PC-9 (cell line): ENCODE data around the gene USP10. TPM values are rescaled to one million over a fixed set of nuclear protein-coding genes. Genes with fewer than 3 reads are reported as not detected.

ENCODE experiments used
- BruUV-seq: library from RNA; stranded (reverse); fragments of 400-500 nt; replicated peaks from 2 replicates; lab custom pipeline; 2021; lab: Mats Ljungman, UMichigan
- CTCF ChIA-PET: fragments of 300-600 bp; sonication (Branson Sonifier 250); formaldehyde crosslinking; loops from one replicate; lab custom pipeline; 2022; ENCODE audit warnings: antibody characterized with exemption; lab: Charles Lee
- POLR2A ChIA-PET: fragments of 300-600 bp; sonication (Branson Sonifier 250); formaldehyde crosslinking; loops from one replicate; lab custom pipeline; 2022; ENCODE audit warnings: antibody characterized with exemption; ENCODE audit not compliant: unreplicated experiment; lab: Charles Lee
- DNase-seq, 2 experiments: peaks; one replicate each; pipeline versions ENCODE4 v3.0.0 to v3.0.0-alpha.2; 2015 to 2022; ENCODE audit warnings: mixed read lengths in 1 of 2
- H2AFZ ChIP-seq: fragments of 200-600 bp; sonication (generic); 2 replicates; pipeline ENCODE4 v1.8.1; 2017; ENCODE audit warnings: antibody characterized with exemption
- H3F3A ChIP-seq: fragments of 200-600 bp; sonication (generic); 2 replicates; pipeline ENCODE4 v1.8.1; 2017; ENCODE audit warnings: antibody characterized with exemption, mild to moderate bottlenecking, low read depth; ENCODE audit not compliant: insufficient read depth
- H3K27ac ChIP-seq: fragments of 200-600 bp; sonication (generic); 2 replicates; pipeline ENCODE4 v1.6.1; 2016; ENCODE audit warnings: mixed run types
- H3K27me3 ChIP-seq: fragments of 200-600 bp; sonication (generic); 2 replicates; pipeline ENCODE4 v1.6.1; 2016; ENCODE audit warnings: low read depth, mixed run types; ENCODE audit not compliant: insufficient read depth
- H3K36me3 ChIP-seq: fragments of 200-600 bp; sonication (generic); 2 replicates; pipeline ENCODE4 v1.6.1; 2016; ENCODE audit warnings: low read depth, mixed run types
- H3K4me1 ChIP-seq: fragments of 200-600 bp; sonication (generic); replicated peaks from 2 replicates; pipeline ENCODE4 v1.6.1; 2016; ENCODE audit warnings: mixed run types; ENCODE audit not compliant: insufficient read depth
- H3K4me2 ChIP-seq: fragments of 200-600 bp; sonication (generic); 2 replicates; pipeline ENCODE4 v1.6.1; 2017; ENCODE audit warnings: mixed run types
- H3K4me3 ChIP-seq: fragments of 200-600 bp; sonication (generic); 2 replicates; pipeline ENCODE4 v1.6.1; 2016; ENCODE audit warnings: mixed run types
- H3K79me2 ChIP-seq: fragments of 200-600 bp; sonication (generic); 2 replicates; pipeline ENCODE4 v1.6.1; 2017; ENCODE audit warnings: low read depth, mixed run types
- H3K9me2 ChIP-seq: fragments of 200-600 bp; sonication (generic); 2 replicates; pipeline ENCODE4 v1.8.1; 2017; ENCODE audit warnings: mild to moderate bottlenecking; ENCODE audit not compliant: insufficient read depth
- H3K9me3 ChIP-seq: fragments of 200-600 bp; sonication (generic); 2 replicates; pipeline ENCODE4 v1.8.1; 2016; ENCODE audit warnings: low read depth; ENCODE audit not compliant: insufficient read depth
- H4K20me1 ChIP-seq: fragments of 200-600 bp; sonication (generic); 2 replicates; pipeline ENCODE4 v1.8.1; 2017; ENCODE audit not compliant: insufficient read depth
- EZH2 ChIP-seq: fragments of 200-600 bp; sonication (generic); IDR thresholded peaks from 2 replicates; pipeline ENCODE4 v1.8.0; 2017; ENCODE audit warnings: antibody characterized with exemption, low read depth
- intact Hi-C: fragments of 100-400 bp; cut with micrococcal nuclease; formaldehyde crosslinking; loops from one replicate; pipeline ENCODE4 v1.10.0; 2022; ENCODE audit not compliant: unreplicated experiment
- total RNA-seq: library from RNA; stranded (reverse); gene quantifications from 2 replicates; pipeline ENCODE4 v1.2.3, GENCODE V29; 2021
- TF ChIP-seq, protein P1 (sequence below): fragments of 200-600 bp; sonication (generic); conservative IDR thresholded peaks from 2 replicates; pipeline ENCODE4 v1.6.1; 2017; ENCODE audit warnings: mixed run types, antibody characterized with exemption, mild to moderate bottlenecking, moderate library complexity

Gene USP10
- total RNA-seq, 1 experiment from 2014 or later = 109 TPM

DNA sequence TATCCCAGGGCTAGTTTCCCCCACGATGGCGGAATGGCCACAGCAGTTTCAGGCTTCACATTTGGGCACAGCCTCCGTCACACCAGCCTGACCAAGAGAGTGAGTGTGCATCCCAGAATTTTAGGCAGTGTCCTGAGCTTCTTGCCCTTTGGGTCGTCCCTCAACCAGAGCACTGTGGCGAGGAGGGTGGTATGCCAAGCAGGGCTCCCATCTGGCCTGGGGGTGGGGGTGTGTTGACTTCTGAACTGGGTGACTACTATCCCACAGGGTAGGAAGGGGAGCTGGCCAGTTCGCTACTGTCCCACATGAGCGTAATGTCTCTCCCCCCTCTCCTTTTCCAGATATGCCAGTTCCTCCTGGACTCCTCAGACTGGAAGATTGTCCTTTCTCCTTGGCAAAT is 16.1 kb downstream of the USP10 start:
- Histone ChIP-seq H2AFZ (no peak overlapping the region), H3K27ac (no peak overlapping the region), H3K27me3 (no peaks in the 10 kb centered on the region), H3K9me2 (no peaks in the 10 kb centered on the region), H3F3A (peaks cover 15% of the 10 kb centered on the region; the same call in 1 of the 2 replicates), H3K4me1 (no peaks in the 10 kb centered on the region), H3K36me3 (peaks cover 15% of the 10 kb centered on the region; the same call in 1 of the 2 replicates), H3K4me2 (no peak overlapping the region), H3K79me2 (peaks cover 97% of the 10 kb centered on the region), H3K4me3 (no peak overlapping the region), H4K20me1 (peaks cover 92% of the 10 kb centered on the region), H3K9me3 (no peaks in the 10 kb centered on the region)
- intact Hi-C loops = no loop called here
- ChIA-PET POLR2A (no interaction called here), CTCF (interaction anchor here (0.6 kb wide), 1 partner anchor 12 kb away, joined by 3 read pairs; no protein-coding TSS in a partner anchor)
- TF ChIP-seq, protein P1, sequence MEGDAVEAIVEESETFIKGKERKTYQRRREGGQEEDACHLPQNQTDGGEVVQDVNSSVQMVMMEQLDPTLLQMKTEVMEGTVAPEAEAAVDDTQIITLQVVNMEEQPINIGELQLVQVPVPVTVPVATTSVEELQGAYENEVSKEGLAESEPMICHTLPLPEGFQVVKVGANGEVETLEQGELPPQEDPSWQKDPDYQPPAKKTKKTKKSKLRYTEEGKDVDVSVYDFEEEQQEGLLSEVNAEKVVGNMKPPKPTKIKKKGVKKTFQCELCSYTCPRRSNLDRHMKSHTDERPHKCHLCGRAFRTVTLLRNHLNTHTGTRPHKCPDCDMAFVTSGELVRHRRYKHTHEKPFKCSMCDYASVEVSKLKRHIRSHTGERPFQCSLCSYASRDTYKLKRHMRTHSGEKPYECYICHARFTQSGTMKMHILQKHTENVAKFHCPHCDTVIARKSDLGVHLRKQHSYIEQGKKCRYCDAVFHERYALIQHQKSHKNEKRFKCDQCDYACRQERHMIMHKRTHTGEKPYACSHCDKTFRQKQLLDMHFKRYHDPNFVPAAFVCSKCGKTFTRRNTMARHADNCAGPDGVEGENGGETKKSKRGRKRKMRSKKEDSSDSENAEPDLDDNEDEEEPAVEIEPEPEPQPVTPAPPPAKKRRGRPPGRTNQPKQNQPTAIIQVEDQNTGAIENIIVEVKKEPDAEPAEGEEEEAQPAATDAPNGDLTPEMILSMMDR = no peak
- no peak for TF ChIP-seq EZH2
- no TSS peak for BruUV-seq
- DNase-seq = no peak

DNA sequence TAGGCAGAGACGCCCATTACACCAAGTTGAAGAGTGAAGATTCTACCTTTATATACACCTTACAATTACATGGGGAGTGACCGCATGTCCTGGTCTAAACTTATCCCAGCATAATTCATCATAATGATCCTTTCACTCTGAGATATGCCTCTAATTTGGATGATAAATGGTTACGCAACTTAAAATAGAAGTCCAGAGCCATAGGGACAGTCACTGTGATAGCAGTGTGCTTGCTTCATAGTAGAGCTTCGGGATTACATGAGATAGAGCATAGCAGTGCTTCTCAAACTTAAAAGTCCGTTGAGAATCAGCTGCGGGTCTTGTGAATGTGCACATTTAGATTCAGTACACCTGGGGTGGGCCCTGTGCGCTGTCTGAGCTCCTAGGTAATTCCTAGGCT is 16.9 kb downstream of the USP10 start:
- Histone ChIP-seq H3K4me1 (no peaks in the 10 kb centered on the region), H4K20me1 (peaks cover 83% of the 10 kb centered on the region), H3K9me3 (no peaks in the 10 kb centered on the region), H3K36me3 (peaks cover 15% of the 10 kb centered on the region; the same call in 1 of the 2 replicates), H3F3A (peaks cover 16% of the 10 kb centered on the region; the same call in 1 of the 2 replicates), H3K4me2 (no peak overlapping the region), H3K27me3 (no peaks in the 10 kb centered on the region), H3K4me3 (no peak overlapping the region), H2AFZ (no peak overlapping the region), H3K9me2 (no peaks in the 10 kb centered on the region), H3K79me2 (peaks cover 97% of the 10 kb centered on the region), H3K27ac (no peak overlapping the region)
- DNase-seq = no peak
- ChIA-PET POLR2A (no interaction called here), CTCF (no interaction called here)
- no peak for TF ChIP-seq EZH2
- TF ChIP-seq, protein P1 = no peak
- intact Hi-C loops = no loop called here
- no TSS peak for BruUV-seq

DNA sequence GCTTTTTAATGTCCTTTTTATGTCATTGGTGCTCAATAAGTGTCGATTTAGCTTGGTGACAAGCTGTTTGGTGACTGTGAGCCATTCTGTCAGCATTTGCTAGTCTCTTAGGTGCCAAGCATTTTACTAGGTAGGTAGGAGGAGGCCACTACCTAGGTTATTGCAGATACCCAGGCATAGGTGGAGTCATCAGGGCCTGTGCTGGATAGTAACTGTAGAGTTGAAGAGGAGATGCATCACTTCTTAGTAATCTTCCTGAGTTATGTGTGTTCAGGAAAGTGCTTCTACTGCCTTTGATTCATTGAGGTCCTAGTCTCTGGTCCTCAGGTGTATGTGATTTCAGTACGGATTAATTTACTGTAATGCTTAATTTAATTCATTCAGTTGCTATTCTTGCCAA is 17.7 kb downstream of the USP10 start:
- Histone ChIP-seq H3K4me1 (no peaks in the 10 kb centered on the region), H3K4me3 (no peak overlapping the region), H3K9me3 (no peaks in the 10 kb centered on the region), H3K27ac (no peak overlapping the region), H3K9me2 (no peaks in the 10 kb centered on the region), H3F3A (peaks cover 20% of the 10 kb centered on the region; the same call in 1 of the 2 replicates), H3K36me3 (peaks cover 15% of the 10 kb centered on the region; the same call in 1 of the 2 replicates), H3K27me3 (no peaks in the 10 kb centered on the region), H2AFZ (no peak overlapping the region), H3K4me2 (no peak overlapping the region), H4K20me1 (peaks cover 76% of the 10 kb centered on the region), H3K79me2 (peaks cover 97% of the 10 kb centered on the region)
- intact Hi-C loops = no loop called here
- POLR2A ChIA-PET = no interaction called here
- TF ChIP-seq, protein P1 = no peak
- TF ChIP-seq EZH2 = no peak
- CTCF ChIA-PET = no interaction called here
- BruUV-seq = no TSS peak
- DNase-seq = no peak
